Breast epithelium (tissue), 3 donors: ENCODE data around the gene FIG4.

Experiments used
- POLR2A ChIP-seq: fragments of 450-650 bp; IDR thresholded peaks from one replicate; pipeline ENCODE4 v1.6.1; 2016; ENCODE audit warnings: antibody characterized with exemption, mild to moderate bottlenecking, moderate library complexity
- TF ChIP-seq, protein P1 (sequence below), 3 donors: fragments of 450-650 bp; IDR thresholded peaks; one replicate each; pipeline ENCODE4 v1.5.1; 2016 to 2017; ENCODE audit warnings: antibody characterized with exemption in 3 of 3, mild to moderate bottlenecking in 3 of 3, moderate library complexity in 3 of 3

DNA sequence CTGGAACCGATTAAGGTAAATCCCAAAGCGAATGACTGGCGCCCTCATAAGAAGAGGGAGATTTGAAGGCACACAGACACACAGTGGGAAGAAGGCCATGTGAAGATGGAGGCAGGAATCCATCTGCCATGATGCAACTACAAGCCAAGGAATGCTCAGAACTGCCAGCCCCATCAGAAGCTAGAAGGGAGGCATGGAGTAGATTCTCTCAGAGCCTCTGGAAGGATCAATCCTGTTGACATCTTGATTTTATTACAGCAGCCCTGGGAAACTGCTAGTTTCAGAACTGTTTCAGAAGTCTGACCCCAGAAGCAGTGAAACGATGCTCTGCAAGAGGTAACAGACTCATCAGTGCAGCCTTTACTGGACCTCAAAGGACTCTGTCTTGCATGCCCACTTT is 183.5 kb downstream of the FIG4 start:
- TF ChIP-seq, protein P1, sequence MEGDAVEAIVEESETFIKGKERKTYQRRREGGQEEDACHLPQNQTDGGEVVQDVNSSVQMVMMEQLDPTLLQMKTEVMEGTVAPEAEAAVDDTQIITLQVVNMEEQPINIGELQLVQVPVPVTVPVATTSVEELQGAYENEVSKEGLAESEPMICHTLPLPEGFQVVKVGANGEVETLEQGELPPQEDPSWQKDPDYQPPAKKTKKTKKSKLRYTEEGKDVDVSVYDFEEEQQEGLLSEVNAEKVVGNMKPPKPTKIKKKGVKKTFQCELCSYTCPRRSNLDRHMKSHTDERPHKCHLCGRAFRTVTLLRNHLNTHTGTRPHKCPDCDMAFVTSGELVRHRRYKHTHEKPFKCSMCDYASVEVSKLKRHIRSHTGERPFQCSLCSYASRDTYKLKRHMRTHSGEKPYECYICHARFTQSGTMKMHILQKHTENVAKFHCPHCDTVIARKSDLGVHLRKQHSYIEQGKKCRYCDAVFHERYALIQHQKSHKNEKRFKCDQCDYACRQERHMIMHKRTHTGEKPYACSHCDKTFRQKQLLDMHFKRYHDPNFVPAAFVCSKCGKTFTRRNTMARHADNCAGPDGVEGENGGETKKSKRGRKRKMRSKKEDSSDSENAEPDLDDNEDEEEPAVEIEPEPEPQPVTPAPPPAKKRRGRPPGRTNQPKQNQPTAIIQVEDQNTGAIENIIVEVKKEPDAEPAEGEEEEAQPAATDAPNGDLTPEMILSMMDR (IDR thresholded peaks at IDR 0.05) = no peak
- no peak for TF ChIP-seq POLR2A
